ENCODE results near the gene FBP2. TPM values are rescaled to one million over a fixed set of nuclear protein-coding genes. Genes with fewer than 3 reads are reported as not detected.

Gene FBP2
- total and polyA plus RNA-seq, 8 donors = 0.46 to 0.95 (median 0.60) TPM; not detected in 1

- H3K4me3 ChIP-seq = peak within 1 kb of the TSS; percentile 66 to 73 (median 68)
- peaks cover 0 to 4% (median 0%) of the 10 kb centered on the region in 3 donors for H3K4me1 ChIP-seq
- no peaks in the 10 kb centered on the region for H3K36me3 ChIP-seq
- FAIRE-seq (no peak), DNase-seq (peak; percentile 60 to 89 (median 70)), ATAC-seq (peak; percentile 75 to 86 (median 82))
- WGBS, 2 donors = 2 to 4% methylated on average over 45 to 79 of the region's 79 CpGs
- intact Hi-C loops (cut with DNase I) = no loop called here
- H3K27ac ChIP-seq = peak within 1 kb of the TSS; percentile 54 to 75 (median 67)
- H3K27me3 ChIP-seq = no peaks in the 10 kb centered on the region
- no peak for TF ChIP-seq CTCF (IDR thresholded peaks at IDR 0.05)
- no peaks in the 10 kb centered on the region for H3K9me3 ChIP-seq
These were observed 45.7 kb upstream of the FBP2 start, which contains the start of gene FBP1 for GRCh38 chr9:94639061-94639998. Gene FBP1, minus strand, starts transcription at chr9:94639518. Its CDS starts 208 bp downstream, at chr9:94639310.

GRCh38 chr9:94638335-94639060 lies 44.9 kb upstream of the FBP2 start:
- no peak for FAIRE-seq
- 24 to 32% methylated on average over 17 of the region's 17 CpGs for whole genome bisulfite sequencing, 2 donors
- no peaks in the 10 kb centered on the region for H3K36me3 ChIP-seq
- intact Hi-C loops (cut with DNase I) = no loop called here
- H3K4me1 ChIP-seq = peaks cover 0 to 4% (median 0%) of the 10 kb centered on the region in 3 donors
- no peak for TF ChIP-seq CTCF (IDR thresholded peaks at IDR 0.05)
- peak in 3 of 6 donors; percentile 39 to 45 (median 44) for DNase-seq
- no peaks in the 10 kb centered on the region for H3K9me3 ChIP-seq
- peak overlapping the region; percentile 54 to 75 (median 67) for H3K27ac ChIP-seq
- no peaks in the 10 kb centered on the region for H3K27me3 ChIP-seq
- H3K4me3 ChIP-seq = peak overlapping the region; percentile 66 to 73 (median 68)
- ATAC-seq = peak; percentile 50 to 65 (median 56)

GRCh38 chr9:94632737-94633136 lies 39.1 kb upstream of the FBP2 start:
- Histone ChIP-seq H3K27ac (no peak overlapping the region), H3K4me3 (no peak overlapping the region), H3K4me1 (peaks cover 26 to 29% (median 28%) of the 10 kb centered on the region in 3 donors), H3K36me3 (no peaks in the 10 kb centered on the region), H3K27me3 (no peaks in the 10 kb centered on the region), H3K9me3 (no peaks in the 10 kb centered on the region)
- no peak for ATAC-seq
- intact Hi-C loops (cut with DNase I) = no loop called here
- no peak for TF ChIP-seq CTCF (IDR thresholded peaks at IDR 0.05)
- 40 to 72% methylated on average over 5 of the region's 5 CpGs for WGBS, 2 donors
- FAIRE-seq = no peak
- no peak for DNase-seq

- Histone ChIP-seq H3K9me3 (no peaks in the 10 kb centered on the region), H3K27ac (peak overlapping the region in 2 of 4 donors; percentile 26 to 38), H3K4me1 (peaks cover 26 to 29% (median 28%) of the 10 kb centered on the region in 3 donors), H3K4me3 (no peak overlapping the region), H3K36me3 (no peaks in the 10 kb centered on the region), H3K27me3 (no peaks in the 10 kb centered on the region)
- FAIRE-seq (no peak), DNase-seq (no peak), ATAC-seq (peak; percentile 27 to 52 (median 40))
- intact Hi-C loops (cut with DNase I) = no loop called here
- 32 to 38% methylated on average over 8 of the region's 8 CpGs for WGBS, 2 donors
- TF ChIP-seq CTCF (IDR thresholded peaks at IDR 0.05) = no peak
These were observed 38.0 kb upstream of the FBP2 start for GRCh38 chr9:94631599-94631998.
